ENCODE results near the gene CNOT6.

The CNOT6 gene

DNA sequence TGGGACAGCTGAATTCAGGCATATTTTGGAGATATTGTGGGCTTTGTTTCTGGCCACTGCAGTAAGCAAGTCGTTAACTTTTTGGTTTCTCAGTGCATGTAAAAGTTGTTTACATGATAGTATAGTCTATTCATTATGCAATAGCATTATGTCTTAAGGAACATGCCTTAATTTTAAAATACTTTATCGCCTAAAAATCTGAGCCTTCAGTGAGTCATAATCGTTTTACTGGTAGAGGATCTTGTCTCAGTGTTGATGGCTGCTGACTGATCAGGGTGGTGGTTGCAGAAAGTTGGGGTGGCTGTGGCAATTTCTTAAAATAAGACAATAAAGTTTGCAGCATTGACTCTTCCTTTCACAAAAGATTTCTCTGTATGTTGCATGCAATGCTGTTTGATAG, 92.0 kb downstream of the CNOT6 start:
- no peak for DNase-seq

DNA sequence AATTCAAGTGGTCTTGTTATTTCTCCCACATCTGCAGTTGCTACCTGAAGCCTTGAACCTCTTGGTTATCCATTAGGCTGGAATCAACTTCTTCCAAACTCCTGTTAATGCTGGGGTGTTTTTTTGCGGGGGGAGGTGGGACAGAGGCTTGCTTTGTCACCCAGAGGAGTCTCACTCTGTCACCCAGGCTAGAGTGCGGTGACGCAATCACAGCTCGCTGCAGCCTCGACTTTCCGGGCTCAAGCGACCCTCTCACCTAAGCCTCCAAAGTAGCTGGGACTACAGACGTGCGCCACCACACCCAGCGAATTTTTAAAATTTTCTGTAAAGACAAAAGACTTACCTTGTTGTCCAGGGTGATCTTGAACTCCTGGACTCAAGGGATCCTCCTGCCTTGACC, 92.7 kb downstream of the CNOT6 start:
- no peak for DNase-seq

DNA sequence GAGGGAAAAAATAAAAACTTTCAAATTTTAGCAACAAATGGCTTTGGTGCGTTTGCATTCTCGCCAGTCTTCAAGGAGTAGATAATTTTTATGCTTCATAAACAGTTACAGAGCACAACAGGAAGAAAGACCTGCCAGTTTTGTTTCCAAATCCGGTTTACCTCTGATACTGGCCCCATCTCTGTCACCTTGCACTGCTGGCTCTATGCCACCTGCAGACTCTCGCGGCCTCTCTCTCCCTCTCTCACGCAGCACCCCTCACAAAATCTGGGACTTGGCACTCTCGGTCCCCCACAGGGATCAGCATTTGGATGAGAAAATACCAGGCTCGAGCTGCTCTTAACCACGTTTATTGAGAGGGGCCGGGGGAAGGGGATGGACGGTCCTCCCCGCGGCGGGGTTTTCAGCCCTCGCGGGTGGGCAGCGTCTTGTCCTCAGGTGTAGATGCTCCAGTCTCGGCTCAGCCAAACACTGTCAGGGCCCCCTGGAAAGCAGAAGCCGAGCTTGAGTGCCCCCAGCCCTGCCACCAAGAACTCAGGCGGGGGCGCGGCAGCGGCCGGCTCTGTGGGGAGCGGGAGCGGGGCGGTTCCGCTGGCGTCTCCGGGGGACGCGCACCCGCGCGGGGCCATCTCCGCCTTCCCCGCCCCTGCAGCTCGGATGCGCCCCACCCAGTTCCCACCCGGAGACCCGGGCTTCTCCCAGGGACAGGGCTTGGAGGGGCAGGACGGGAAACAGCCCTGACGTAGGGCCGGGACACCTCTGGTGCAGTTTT, 95.8 kb downstream of the CNOT6 start:
- DNase-seq = no peak

DNA sequence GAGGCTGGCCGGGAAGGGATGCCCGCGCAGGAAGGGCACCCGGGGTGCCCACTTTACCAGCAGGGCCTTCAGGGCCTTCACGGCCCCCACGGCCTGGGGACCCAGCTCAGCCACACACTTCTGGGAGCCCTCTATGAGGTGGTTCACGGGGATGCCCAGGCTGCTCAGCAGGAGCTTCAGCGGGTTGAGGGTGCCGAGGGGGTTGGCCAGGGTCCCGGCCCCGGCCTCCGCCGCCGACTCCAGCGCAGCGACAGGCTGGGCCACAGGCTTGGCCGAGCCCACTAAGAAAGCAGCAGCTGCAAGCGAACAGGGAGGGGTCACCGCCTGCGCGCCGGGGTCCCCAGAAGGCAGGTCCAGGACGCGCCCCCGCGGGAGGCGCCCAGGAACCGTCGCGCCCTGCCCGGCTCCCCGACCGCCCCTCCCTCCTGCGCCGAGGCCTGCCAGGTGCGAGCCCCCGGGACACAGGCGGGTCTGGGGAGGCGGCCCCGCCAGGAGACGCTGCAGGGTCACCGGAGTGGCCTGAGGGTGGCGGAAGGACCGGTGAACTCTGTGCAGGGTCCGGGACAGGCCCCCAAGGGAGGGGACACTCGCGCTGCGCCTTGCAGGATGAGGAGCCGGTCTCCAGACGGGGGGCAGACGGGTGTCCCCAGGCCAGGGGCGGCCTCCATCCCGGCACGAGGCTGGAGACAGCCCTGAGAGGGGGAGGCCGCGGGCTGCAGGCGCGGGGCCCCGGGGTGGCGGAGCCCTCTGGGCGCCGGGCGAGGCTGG, 96.5 kb downstream of the CNOT6 start:
- no peak for DNase-seq

DNA sequence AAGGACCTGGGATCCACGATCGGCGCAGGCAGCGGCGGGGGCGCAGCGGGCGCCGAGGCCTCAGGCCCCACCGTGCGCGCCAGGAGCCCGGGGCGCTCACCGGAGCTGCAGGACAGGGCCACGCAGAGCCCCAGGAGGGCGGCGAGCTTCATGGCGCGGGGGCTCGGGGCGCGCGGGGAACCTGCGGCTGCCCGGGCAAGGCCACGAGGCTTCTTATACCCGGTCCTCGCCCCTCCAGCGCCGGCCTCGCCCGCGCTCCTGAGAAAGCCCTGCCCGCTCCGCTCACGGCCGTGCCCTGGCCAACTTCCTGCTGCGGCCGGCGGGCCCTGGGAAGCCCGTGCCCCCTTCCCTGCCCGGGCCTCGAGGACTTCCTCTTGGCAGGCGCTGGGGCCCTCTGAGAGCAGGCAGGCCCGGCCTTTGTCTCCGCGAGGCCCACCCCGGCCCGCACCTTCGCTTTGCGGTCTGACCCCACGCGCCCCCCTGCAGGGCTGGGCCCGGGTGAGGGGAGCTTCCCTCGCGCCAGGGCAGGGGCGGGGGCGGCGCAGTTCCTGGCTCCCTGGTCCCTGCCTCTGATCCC, 97.2 kb downstream of the CNOT6 start, which contains the start of gene SCGB3A1:
TSS of gene SCGB3A1 (minus strand) at position 189 of the 577 bp plus-strand sequence. CDS start at position 152, 37 bp downstream.
- DNase-seq = no peak

DNA sequence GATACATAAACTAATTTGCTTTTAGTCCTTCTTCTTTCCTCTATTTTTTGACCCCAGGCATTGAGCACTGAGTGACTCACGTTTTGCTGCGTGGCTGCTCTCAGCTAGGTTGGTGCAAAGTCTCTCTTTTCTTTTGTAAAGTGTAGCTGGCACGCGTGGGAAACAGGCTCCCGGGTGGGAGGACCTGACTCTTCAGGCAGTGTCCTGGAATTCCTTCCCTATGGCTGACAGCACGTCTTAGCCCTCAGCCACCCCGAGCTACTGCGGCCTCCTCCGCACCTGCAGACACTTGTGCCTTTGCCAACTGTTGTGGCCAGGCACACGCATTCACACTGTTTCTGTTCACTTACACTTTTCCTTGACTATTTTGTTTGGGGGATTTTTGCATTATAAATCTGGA, 98.0 kb downstream of the CNOT6 start:
- no peak for DNase-seq

DNA sequence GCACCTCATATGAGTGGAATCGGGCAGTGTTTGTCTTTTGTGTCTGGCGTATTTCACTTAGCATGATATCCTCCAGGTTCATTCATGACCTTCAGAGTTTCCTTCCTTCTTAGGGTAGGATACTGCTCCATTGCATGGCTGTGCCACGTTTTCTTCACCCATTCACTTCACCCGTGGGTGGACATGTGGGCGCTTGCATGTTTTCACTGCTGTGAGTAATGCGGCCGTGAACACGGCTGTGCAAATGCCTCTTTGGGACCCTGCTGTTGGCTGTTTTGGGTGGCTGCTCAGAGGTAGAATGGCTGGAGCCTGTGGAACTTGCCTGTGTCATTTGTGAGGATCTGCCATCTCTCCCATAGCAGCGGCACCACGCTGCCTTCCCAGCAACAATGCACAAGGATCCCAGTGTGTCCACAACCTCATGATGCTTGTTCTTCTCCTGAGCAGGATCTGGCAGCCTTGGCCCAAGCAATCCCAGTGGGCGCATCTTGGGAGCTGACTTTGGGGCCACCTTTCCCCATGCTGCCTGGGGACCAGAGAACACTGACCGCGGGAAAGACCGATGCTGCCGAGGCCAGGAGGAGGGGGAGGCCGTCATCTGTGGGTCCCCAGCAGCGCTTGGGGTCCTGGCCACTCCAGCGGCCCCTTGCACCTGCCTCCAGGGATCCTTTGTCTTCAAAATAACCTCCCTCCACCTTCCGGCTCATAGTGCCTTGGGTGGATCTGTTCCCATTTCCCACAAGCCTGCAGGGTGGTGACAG, 99.4 kb downstream of the CNOT6 start:
- no peak for DNase-seq

DNA sequence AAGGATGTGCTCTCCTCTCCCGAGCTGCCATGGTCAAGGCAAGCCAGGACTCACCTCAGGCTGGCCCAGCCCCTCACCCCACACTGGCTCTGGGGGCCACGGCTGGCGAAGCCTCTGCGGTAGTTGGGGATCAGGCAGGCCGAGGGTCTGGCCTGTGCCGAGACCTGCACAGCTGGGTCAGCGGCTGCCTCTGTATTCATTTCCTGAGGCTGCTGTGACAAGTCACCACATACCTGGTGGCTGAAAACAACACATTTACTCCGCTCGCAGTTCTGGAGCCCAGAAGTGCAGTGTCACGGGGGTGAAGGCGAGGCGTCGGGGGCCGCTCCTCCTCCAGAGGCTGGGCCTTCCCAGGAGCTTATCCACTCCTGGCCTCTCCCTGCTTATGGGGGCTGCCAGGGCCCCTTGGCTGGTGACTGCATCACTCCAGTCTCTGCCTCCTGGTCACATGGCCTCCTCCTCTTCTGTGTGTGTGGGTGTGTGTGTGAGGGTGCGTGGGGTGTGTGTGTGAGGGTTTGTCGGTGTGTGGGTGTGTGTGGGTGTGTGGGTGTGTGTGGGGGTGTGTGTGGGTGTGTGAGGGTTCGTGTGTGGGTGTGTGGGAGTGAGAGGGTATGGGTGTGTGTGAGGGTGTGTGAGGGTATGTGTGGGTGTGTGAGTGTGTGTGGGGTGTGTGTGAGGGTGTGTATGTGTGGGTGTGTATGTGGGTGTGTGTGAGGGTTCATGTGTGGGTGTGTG, 100.3 kb downstream of the CNOT6 start:
- no peak for DNase-seq

DNA sequence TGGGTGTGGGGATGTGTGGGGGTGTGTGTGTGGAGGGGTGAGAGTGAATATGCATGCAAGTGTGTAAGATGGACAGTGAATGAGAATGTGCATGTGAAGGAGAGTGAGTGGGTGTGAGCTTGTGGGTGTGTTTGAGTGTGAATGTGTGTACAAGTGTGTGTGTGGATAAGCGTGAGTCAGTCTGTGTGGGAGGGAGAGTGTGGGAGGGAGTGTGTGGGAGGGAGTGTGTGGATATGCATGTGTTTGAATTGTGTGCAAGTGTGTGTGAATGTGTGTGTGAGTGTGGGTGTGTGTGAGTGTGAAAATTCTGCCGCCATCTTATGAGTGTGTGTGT, 100.8 kb downstream of the CNOT6 start:
- DNase-seq = no peak

DNA sequence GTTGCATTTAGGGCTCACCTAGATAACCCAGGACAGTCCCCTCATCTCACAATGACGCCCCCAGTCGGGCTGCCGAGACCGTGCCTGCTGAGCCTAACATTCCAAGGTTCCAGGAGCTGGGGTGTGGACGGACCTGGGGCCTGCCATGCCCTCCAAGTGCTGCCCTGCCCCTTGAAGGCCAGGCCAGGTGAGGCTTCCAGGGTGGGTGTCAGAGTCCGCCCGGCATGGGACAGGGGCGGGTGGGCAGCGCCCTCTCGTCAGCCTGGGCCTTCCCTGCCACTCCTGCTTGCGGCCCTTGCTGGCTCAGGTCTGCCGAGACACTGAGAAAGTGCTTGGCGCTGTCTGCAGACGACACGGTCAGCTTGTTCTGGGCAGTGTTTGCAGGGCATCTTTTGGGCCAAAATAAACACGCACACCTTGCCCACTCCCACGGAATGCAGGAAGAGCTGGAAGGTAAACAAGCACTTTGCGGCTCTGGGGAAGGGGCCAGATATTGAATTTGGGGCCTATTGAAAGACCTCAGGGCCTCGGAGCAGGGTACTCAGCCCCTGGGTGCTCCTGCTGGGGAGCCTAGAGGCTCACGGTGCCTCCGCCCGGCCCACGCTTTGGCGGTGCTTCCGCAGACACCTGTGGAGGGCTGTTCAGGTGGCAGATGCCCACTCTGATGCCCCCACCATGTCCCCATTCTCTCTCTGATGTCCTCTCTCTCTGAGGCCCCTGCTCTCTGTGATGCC, 101.4 kb downstream of the CNOT6 start:
- DNase-seq = no peak

DNA sequence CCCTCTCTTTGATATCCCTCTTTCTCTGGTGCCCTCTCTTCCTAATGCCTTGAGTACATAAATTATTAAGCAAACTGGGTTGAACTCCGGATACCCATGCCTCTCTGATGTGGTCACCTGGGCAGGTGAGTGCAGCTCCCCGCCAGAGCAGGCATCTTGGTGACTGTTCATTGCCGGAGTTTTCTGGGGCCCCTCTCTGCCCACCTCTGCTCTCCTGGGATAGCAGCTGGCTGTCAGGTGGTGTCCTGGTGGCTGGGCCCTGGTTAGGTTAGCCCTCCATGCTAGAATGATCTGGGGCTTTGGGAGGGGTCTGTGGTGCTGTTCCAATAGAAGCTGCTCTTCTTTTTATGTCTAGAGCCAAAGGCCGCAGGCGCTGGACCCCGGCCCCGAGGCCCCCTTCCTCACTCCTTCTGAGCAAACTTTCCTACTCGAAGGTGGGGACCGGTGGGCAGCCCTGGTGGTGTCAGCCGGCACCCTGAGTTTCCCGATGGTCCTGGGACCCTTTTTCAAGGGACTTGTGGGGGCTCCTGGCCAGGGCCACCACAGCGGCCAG, 102.0 kb downstream of the CNOT6 start:
- no peak for DNase-seq

DNA sequence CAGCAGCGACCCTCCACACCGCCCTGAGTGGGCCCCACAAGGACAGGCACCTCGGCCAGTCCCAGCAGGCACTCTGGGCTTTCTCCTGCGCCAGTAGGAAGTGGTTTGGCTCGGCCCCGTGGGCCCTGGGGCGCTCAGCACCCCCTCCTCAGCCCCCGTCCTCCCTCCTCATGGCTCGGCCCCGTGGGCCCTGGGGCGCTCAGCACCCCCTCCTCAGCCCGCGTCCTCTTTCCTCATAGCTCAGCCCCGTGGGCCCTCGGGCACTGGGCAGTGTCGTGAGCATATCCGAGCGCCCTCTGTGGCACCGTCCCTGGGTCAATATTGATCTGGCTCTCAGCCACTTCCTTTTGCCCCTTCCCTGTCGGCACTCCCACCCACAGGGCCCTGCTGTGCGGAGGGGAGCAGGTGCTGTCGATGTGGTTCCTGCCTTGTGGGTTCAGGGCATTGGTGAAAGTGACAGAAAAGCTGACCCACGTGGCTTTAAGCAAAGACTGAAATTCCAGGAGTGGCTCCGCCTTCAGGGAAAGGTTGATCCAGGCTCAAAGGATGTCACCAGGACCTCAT, 102.6 kb downstream of the CNOT6 start:
- no peak for DNase-seq

DNA sequence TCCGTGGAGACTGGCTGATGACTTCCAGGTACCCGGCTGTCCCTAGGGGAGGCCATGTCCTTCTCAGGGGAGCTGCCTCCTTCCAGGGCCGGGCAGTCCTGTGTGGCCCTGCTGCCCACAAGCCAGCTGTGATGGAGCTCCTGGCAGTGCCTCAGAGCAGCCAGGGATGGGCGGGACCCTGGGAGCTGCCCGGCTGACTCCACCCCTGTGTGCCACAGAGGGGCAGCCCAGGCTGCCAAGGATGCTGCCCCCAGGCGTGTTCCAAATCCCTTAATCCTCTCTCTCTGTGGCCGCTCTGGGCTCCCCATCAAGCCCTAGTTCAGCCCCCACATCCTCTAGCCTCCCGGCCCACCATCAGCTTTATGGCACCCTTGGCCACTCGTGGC, 104.1 kb downstream of the CNOT6 start:
- DNase-seq = no peak

DNA sequence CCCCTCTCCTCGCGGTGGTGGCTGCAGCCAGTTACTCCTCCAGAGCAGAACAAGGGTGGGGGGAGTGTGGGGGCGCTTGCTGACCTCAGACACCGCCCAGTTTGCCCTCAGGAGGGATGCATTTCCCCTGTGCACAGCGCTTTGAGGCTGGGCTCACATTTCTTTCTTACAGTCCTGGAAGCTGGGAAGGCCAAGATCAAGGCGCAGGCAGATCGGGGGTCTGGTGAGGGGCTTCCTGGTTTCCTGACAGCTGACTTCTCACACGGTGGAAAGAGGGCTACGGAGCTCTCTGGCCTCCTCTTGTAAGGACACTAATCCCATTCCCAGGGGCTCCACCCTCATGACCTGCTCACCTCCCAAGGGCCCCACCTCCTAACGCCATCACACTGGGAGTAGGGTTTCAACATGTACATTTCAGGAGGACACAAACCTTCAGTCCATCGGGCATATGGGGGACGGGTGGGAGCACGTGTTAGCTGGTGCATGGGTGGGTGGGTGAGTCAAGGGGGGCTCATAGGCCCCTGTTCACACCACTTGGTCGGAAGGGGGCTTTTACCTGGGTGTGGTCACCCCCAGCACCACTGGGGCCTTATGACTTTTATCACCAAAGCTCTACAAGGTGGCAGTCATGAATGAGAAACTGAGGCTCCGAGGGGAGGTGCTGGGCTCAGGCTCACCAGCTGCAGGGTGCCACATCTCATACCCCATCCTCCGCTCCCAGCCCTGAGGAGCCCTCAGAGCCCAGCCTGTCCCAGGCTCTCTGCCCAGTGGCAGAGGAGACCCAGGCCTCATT, 104.8 kb downstream of the CNOT6 start:
- DNase-seq = no peak

DNA sequence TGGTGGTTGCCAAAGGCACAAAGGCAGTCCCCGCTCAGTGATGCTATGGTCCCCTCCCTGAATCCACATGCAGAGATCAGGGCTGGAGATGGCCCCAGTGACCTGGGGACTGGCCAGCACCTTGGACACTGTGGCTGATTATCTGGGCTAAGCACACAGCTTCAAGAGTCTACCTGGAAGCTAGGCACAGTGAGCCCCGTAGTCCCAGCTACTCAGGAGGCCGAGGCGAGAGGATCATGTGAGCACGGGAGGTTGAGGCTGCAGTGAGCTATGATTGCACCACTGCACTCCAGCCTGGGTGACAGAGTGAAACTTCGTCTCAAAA, 105.4 kb downstream of the CNOT6 start:
- DNase-seq = no peak

DNA sequence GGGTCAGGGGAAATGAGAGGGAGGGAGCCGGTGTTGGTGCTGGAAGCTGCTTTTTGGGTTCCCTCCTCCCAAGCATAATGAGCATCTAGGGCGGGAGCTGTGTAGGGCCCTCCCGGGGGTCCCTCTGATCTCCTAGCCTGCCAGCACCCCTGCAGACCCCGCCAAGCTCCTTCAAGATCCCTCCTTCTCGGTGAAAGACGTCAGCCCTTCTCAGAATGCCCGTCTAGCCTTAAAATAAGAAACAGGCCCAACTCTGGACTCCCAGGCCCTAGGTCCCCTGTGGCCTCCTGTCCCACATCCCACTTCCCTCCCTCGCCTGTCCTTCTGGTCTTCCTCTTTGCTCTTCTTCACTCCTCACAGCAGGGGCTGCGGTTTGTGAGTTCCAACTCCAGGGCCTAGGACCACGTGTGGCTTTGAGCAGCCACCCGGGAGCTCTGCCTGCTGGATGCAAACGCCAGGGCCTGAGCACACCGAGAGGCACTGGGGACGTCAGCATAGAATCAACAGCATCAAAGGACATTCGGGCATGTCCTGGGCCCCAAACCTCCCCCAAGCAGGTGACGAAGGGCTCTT, 105.9 kb downstream of the CNOT6 start:
- DNase-seq = no peak

DNA sequence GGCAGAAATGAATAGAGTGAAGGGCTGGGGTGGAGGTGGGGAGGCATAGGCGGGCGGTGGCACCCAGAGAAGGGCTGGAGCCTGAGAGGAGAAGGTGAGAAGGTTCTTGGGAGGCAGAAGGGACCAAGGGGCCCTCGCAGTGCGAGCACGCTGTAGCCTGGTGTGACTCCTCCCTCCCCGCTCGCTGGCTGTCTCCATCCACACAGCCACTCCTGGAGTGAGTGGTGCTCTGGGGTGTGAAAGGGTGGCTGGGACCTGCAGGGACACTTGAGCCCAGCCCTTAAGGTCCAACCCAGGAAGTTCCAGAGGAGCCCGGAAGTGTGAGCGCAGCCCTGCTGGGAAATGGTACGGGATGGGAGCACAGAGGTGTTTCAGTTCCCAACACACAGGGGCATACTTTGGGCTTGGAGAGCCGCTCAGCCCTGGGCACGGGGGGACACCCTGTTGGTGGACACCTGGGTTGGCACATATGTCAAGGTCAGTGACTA, 106.4 kb downstream of the CNOT6 start:
- no peak for DNase-seq

DNA sequence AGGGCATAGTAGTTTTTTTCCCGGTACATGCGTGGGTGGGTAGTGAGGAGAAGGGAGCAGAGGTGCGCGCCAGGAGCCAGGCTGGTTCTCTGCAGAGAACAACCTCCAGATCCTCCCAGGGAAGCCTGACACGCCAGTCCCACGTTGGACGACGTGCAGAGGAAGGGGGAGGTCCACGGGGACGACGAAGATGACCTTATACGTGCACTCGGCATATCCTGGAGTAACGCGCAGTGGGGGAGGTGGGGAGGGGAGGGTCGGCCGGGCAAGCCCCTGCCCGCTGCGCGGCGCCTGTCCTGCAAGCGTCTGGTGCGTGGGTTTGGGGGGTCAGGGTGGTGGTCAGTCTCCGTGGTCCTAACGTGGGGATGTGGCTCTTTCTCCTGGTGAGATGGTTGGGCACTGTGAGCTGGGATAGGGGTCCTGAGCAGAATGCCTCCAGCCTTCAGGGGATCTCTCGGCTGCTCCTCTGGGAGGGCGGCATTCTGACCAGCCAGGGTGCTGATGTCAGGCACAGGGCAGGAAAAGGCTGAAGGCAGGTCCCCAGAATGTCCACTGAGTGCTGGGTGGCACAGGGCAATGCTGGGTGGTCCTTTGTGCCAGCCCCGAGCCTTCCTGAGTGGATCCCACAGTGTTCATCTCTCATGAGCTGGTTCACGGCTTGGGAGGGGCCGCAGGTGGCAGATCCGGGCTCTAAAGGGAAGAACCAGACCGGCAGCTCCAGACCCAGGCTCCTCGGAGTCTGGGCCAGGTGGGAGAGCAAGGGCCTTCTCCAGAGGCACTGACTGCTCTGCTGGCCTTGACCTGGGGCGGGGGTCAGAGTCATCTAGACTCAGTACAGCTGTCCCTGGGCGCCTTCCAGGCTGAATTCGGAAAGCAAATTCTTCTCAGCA, 107.7 kb downstream of the CNOT6 start:
- DNase-seq = no peak

DNA sequence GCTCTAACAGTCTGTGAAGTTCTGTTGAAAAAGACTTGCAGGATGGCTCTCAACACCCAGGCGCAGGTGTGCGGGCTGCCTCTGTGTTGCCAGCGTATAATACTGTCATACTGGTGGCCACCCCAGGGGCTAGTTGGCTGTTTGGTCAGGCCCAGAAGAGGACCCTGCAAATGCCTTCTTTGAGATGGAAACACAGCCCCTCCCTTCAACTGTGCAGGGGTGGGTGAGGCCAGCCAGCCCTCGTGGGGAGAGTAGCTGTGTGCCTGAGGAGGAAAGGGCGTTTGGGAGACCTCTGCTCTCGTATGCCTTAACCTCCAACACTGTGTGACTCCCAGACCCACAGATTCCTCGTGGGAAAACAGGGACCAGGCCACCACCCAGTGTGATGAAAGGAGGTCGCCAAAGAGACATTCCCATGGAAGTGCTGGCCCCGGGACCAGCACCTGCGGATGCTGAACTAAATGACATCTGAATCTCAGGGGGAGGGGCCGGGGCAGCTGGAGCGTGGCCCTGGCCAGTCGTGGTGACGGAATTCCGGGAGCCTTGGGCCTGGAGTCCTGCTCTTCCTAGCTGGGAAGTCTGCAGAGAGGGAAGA, 108.4 kb downstream of the CNOT6 start:
- no peak for DNase-seq
